Measurements from ENCODE around the gene LTBP3.

LTBP3 gene

GRCh38 chr11:65584723-65585171 is 26.6 kb upstream of the LTBP3 start:
- DNase-seq (ENCODE audit: low read depth), result no peak
- TF ChIP-seq, protein P1, sequence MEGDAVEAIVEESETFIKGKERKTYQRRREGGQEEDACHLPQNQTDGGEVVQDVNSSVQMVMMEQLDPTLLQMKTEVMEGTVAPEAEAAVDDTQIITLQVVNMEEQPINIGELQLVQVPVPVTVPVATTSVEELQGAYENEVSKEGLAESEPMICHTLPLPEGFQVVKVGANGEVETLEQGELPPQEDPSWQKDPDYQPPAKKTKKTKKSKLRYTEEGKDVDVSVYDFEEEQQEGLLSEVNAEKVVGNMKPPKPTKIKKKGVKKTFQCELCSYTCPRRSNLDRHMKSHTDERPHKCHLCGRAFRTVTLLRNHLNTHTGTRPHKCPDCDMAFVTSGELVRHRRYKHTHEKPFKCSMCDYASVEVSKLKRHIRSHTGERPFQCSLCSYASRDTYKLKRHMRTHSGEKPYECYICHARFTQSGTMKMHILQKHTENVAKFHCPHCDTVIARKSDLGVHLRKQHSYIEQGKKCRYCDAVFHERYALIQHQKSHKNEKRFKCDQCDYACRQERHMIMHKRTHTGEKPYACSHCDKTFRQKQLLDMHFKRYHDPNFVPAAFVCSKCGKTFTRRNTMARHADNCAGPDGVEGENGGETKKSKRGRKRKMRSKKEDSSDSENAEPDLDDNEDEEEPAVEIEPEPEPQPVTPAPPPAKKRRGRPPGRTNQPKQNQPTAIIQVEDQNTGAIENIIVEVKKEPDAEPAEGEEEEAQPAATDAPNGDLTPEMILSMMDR (IDR thresholded peaks at IDR 0.05; ENCODE audit: low read depth, low read length, missing control alignments), result no peak
- H3K4me3 ChIP-seq (ENCODE audit: low read depth, low read length), result no peak overlapping the region

DNA sequence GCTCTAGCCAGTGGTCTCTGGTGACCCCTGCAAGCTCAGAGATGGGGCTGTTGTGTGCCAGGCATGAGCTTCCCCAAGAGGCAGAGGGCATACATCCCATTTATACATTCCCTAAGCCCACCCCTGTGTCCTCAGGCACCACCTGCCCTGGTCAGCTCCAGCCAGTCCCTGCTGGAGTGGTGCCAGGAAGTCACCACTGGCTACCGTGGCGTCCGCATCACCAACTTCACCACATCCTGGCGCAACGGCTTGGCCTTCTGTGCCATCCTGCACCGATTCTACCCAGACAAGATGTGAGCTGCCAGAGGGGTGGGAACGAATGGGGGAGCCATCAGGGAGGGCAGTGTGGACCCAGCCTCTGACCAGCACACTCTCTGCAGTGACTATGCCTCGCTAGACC is 25.9 kb upstream of the LTBP3 start:
- no peak for DNase-seq (ENCODE audit: low read depth)
- TF ChIP-seq, protein P1 (IDR thresholded peaks at IDR 0.05; ENCODE audit: low read depth, low read length, missing control alignments), result no peak

DNA sequence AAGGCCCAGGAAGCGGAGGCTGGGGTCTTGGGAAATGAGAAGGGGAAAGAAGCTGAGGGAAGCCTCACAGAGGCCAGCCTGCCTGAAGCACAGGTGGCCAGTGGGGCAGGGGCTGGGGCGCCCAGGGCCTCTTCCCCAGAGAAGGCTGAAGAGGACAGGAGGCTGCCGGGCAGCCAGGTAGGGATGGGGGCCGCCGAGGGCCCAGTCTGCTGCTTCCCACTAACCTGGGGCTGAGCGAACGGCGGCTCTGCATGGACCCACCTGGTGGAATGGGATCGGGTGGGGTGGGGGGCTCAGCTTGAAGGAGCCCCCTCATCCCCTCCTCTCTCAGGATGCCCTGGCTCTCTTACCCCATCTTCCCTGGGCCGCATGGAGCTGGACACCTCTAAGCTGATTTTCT is 25.4 kb upstream of the LTBP3 start:
- no peak for DNase-seq (ENCODE audit: low read depth)
- H3K4me3 ChIP-seq (ENCODE audit: low read depth, low read length), result no peak overlapping the region
- TF ChIP-seq, protein P1 (IDR thresholded peaks at IDR 0.05; ENCODE audit: low read depth, low read length, missing control alignments), result no peak

More for the DNA sequence above, 25.9 kb upstream of the LTBP3 start:
- no peak overlapping the region for H3K4me3 ChIP-seq (ENCODE audit: low read depth, low read length)

DNA sequence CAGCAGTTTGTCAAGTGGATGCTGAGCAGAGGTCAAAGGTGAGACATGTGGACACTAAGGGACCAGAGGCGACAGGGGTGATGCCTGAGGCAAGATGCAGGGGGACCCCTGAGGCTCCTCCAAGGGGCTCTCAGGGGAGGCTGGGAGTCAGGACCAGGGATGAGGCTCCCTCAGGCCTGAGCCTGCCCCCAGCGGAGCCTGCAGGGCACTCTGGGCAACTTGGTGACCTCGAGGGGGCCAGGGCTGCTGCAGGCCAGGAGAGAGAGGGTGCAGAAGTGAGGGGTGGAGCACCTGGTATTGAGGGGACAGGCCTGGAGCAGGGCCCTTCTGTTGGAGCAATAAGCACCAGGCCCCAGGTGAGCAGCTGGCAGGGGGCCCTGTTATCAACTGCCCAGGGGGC is 23.8 kb upstream of the LTBP3 start:
- H3K4me3 ChIP-seq (ENCODE audit: low read depth, low read length), result no peak overlapping the region
- TF ChIP-seq, protein P1 (IDR thresholded peaks at IDR 0.05; ENCODE audit: low read depth, low read length, missing control alignments), result no peak
- no peak for DNase-seq (ENCODE audit: low read depth)

DNA sequence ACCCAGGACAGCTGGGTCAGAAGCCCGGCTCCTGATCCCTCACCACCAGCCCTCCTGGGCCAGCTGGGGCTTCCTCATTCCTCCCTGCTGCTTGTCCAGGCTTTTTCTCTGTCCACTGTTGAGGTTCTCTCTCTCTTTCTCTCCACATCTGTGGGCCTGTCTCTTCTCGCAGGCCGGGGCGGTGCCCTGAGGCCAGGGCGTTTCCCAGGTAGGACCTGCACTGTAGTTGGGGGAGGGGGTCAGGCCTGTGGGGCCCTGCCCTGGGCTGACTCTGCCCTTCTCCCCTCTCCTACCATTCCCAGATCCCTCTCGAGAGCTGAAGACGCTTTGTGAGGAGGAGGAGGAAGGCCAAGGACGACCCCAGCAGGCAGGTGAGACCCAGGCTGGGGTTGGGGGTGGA is 22.6 kb upstream of the LTBP3 start:
- TF ChIP-seq, protein P1 (IDR thresholded peaks at IDR 0.05; ENCODE audit: low read depth, low read length, missing control alignments), result no peak
- no peak overlapping the region for H3K4me3 ChIP-seq (ENCODE audit: low read depth, low read length)
- DNase-seq (ENCODE audit: low read depth), result no peak

DNA sequence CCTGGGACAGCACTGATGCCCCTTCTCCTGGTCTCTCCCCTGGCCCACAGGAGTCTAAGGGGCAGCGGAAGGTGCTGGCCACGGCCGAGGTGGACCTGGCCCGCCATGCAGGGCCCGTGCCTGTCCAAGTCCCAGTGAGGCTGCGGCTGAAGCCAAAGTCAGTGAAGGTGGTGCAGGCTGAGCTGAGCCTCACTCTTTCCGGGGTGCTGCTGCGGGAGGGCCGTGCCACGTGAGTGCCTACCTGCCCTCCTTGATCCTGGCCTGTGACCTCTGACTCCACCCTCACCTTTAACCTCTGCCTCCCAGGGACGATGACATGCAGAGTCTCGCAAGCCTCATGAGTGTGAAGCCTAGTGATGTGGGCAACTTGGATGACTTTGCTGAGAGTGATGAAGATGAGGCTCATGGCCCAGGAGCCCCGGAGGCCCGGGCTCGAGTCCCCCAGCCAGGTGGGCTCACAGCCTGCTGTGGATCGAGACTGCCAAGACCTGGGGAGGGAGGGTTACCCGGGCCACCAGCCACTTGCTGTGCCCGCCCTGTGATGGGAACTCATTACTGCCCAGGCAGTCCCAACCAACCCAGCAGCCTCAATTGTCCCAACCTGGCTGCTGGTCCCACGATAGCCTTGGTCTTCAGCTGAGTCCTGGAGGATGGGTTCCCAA is 22.0 kb upstream of the LTBP3 start:
- TF ChIP-seq, protein P1 (IDR thresholded peaks at IDR 0.05; ENCODE audit: low read depth, low read length, missing control alignments), result no peak
- H3K4me3 ChIP-seq (ENCODE audit: low read depth, low read length), result no peak overlapping the region
- DNase-seq (ENCODE audit: low read depth), result no peak

GRCh38 chr11:65579291-65579690 is 21.1 kb upstream of the LTBP3 start:
- H3K4me3 ChIP-seq (ENCODE audit: low read depth, low read length), result no peak overlapping the region
- DNase-seq (ENCODE audit: low read depth), result no peak
- TF ChIP-seq, protein P1 (IDR thresholded peaks at IDR 0.05; ENCODE audit: low read depth, low read length, missing control alignments), result no peak
